Caco-2 (cell line): Measurements from ENCODE around the gene FOXF1. TPM values are rescaled to one million over a fixed set of nuclear protein-coding genes. Genes with fewer than 3 reads are reported as not detected.

Experiments used
- BruUV-seq: library from RNA; stranded (reverse); fragments of 400-500 nt; replicated peaks from 2 replicates; lab custom pipeline; 2021; lab: Mats Ljungman, UMichigan
- CTCF ChIA-PET: fragments of 300-600 bp; sonication (Branson Sonifier 250); formaldehyde crosslinking; loops from one replicate; lab custom pipeline; 2022; ENCODE audit warnings: antibody characterized with exemption; lab: Charles Lee
- POLR2A ChIA-PET: fragments of 300-600 bp; sonication (Branson Sonifier 250); formaldehyde crosslinking; loops from one replicate; lab custom pipeline; 2022; ENCODE audit warnings: antibody characterized with exemption; lab: Charles Lee
- DNase-seq, 2 experiments: peaks; one replicate each; pipeline versions ENCODE4 v3.0.0 to v3.0.0-alpha.2; 2020 to 2022
- H3K27me3 ChIP-seq: replicated peaks from 2 replicates; pipeline ENCODE4 v1.6.0; 2011; ENCODE audit warnings: low read length; ENCODE audit not compliant: control insufficient read depth, insufficient read depth
- H3K36me3 ChIP-seq: 2 replicates; pipeline ENCODE4 v1.5.1; 2011; ENCODE audit warnings: low read length; ENCODE audit not compliant: control insufficient read depth, insufficient read depth
- H3K4me1 ChIP-seq: fragments of 250-450 bp; sonication (Bioruptor Pico); 2 replicates; pipeline ENCODE4 v1.5.1; 2020; ENCODE audit warnings: mild to moderate bottlenecking
- H3K4me3 ChIP-seq: 2 replicates; pipeline ENCODE4 v1.5.1; 2011; ENCODE audit warnings: low read depth, mild to moderate bottlenecking, control low read depth, low read length
- H3K9me3 ChIP-seq: fragments of 250-450 bp; sonication (Bioruptor Pico); 2 replicates; pipeline ENCODE4 v1.5.1; 2020; ENCODE audit warnings: mild to moderate bottlenecking, moderate library complexity
- H3K27ac Mint-ChIP-seq: one replicate; pipeline ENCODE4 v1.8.0; 2022; ENCODE audit warnings: mixed read lengths; ENCODE audit not compliant: unreplicated experiment
- H3K27me3 Mint-ChIP-seq: one replicate; pipeline ENCODE4 v1.8.0; 2022; ENCODE audit warnings: mixed read lengths; ENCODE audit not compliant: insufficient read depth, unreplicated experiment
- H3K36me3 Mint-ChIP-seq: one replicate; pipeline ENCODE4 v1.8.0; 2022; ENCODE audit warnings: mild to moderate bottlenecking, mixed read lengths; ENCODE audit not compliant: insufficient read depth, unreplicated experiment
- H3K4me1 Mint-ChIP-seq: one replicate; pipeline ENCODE4 v1.8.0; 2022; ENCODE audit warnings: low read depth, mixed read lengths; ENCODE audit not compliant: unreplicated experiment
- H3K4me3 Mint-ChIP-seq: one replicate; pipeline ENCODE4 v1.8.0; 2022; ENCODE audit warnings: mild to moderate bottlenecking, moderate library complexity, mixed read lengths; ENCODE audit not compliant: unreplicated experiment
- H3K9me3 Mint-ChIP-seq: one replicate; pipeline ENCODE4 v1.8.0; 2022; ENCODE audit warnings: mixed read lengths; ENCODE audit not compliant: unreplicated experiment
- intact Hi-C: fragments of 100-400 bp; cut with micrococcal nuclease; formaldehyde crosslinking; loops from one replicate; pipeline ENCODE4 v1.10.0; 2022; ENCODE audit not compliant: unreplicated experiment
- total RNA-seq: library from RNA; stranded (reverse); gene quantifications from 2 replicates; pipeline ENCODE4 v1.2.3, GENCODE V29; 2022
- TF ChIP-seq, protein P1 (sequence below), 2 experiments: fragments of 200-600 bp in 1 of 2; IDR thresholded peaks; 1 replicate in 1 of 2; 2 replicates in 1 of 2; pipeline versions ENCODE4 v1.5.1 to v1.8.0; 2011 to 2022; ENCODE audit warnings: antibody characterized with exemption in 1 of 2, control low read depth in 1 of 2, inconsistent platforms in 1 of 2, low read depth in 1 of 2, low read length in 1 of 2, mild to moderate bottlenecking in 1 of 2, moderate library complexity in 1 of 2; ENCODE audit not compliant: insufficient read depth in 1 of 2, severe bottlenecking in 1 of 2, unreplicated experiment in 1 of 2

The FOXF1 gene
- total RNA-seq, 1 experiment from 2014 or later = 0.09 TPM

DNA sequence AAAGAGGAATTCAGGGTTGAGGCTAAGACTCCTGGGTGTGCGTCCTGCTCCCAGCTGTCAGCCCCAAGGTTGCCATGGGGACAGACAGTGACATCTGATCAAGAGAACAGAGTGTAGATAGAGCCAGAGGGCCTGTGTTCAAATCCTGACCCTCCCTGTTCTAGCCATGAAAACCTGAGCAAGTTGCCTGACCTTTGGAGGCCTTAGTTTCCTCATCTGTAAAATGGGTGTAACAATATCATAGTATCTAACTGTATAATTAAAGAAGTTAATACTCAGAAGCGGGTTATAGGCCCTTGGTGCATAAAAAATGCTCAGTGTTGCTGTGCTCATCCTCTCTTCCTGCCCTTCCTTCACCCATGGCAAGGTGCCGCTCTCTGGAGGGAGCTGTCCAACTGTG is 28.7 kb upstream of the FOXF1 start:
- ChIA-PET POLR2A (no interaction called here), CTCF (no interaction called here)
- intact Hi-C loops = no loop called here
- no peaks in the 10 kb centered on the region for H3K36me3 ChIP-seq
- no peak overlapping the region for H3K4me3 ChIP-seq
- H3K27ac Mint-ChIP-seq = no peak overlapping the region
- H3K4me3 Mint-ChIP-seq = no peak overlapping the region
- H3K27me3 Mint-ChIP-seq = peaks cover 25% of the 10 kb centered on the region
- no TSS peak for BruUV-seq
- H3K9me3 Mint-ChIP-seq = peaks cover 12% of the 10 kb centered on the region
- no peaks in the 10 kb centered on the region for H3K36me3 Mint-ChIP-seq
- no peaks in the 10 kb centered on the region for H3K4me1 ChIP-seq
- H3K27me3 ChIP-seq = 0 out of 2 replicates have a peak, but pooled peaks cover 2% of the 10 kb centered on the region
- H3K9me3 ChIP-seq = peaks cover 12% of the 10 kb centered on the region
- TF ChIP-seq, protein P1, sequence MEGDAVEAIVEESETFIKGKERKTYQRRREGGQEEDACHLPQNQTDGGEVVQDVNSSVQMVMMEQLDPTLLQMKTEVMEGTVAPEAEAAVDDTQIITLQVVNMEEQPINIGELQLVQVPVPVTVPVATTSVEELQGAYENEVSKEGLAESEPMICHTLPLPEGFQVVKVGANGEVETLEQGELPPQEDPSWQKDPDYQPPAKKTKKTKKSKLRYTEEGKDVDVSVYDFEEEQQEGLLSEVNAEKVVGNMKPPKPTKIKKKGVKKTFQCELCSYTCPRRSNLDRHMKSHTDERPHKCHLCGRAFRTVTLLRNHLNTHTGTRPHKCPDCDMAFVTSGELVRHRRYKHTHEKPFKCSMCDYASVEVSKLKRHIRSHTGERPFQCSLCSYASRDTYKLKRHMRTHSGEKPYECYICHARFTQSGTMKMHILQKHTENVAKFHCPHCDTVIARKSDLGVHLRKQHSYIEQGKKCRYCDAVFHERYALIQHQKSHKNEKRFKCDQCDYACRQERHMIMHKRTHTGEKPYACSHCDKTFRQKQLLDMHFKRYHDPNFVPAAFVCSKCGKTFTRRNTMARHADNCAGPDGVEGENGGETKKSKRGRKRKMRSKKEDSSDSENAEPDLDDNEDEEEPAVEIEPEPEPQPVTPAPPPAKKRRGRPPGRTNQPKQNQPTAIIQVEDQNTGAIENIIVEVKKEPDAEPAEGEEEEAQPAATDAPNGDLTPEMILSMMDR (IDR thresholded peaks at IDR 0.05; ENCODE audit: insufficient read depth in 1 of 2, low read depth in 1 of 2, low read length in 1 of 2, severe bottlenecking in 1 of 2, unreplicated experiment in 1 of 2) = no peak
- DNase-seq = no peak
- peaks cover 6% of the 10 kb centered on the region for H3K4me1 Mint-ChIP-seq

DNA sequence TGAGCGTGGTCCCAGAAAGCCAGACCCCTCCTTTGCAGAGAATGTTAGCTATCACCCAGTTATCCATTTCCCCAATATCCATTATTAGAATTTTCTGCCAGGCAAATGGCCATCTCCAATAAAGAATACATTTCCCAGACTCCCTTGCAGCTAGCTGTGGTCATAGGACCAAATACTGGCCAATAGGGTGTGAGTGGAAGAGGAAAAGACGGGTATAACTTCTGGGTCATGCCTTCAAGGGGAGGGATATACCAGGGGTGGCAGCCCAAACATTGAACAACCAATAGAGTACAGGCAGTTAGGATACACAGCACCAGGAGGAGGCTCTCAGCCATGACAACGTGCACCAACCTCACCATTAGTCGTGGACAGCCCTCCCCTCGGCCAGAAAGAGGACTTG is 26.1 kb upstream of the FOXF1 start:
- CTCF ChIA-PET = no interaction called here
- no peak overlapping the region for H3K4me3 ChIP-seq
- intact Hi-C loops = no loop called here

DNA sequence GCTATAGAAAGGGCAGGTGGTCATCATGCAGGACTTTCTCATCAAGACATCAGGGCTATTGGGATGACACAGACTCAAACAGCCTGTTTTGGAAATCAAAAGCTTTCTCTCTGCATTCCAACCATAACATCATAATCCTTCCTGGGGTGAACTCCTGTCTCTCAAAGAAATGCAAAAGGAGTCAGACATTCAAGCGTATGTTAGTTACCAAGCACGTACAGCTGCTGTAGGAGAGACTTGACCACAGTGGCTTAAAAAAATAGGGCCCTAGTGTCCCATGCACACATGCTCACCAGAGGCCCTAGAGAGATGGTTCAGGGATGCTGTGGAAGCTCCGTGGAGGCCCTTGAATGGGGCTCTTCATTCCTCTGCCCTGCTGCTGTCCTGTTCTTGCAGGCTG is 24.6 kb upstream of the FOXF1 start:
- H3K27me3 ChIP-seq = no peaks in the 10 kb centered on the region
- no TSS peak for BruUV-seq
- DNase-seq = no peak
- Mint-ChIP-seq H3K27ac (no peak overlapping the region), H3K4me3 (no peak overlapping the region), H3K36me3 (no peaks in the 10 kb centered on the region), H3K27me3 (peaks cover 14% of the 10 kb centered on the region), H3K4me1 (no peaks in the 10 kb centered on the region), H3K9me3 (peaks cover 12% of the 10 kb centered on the region)
- CTCF ChIA-PET = no interaction called here
- POLR2A ChIA-PET = no interaction called here
- no peaks in the 10 kb centered on the region for H3K4me1 ChIP-seq
- no peak overlapping the region for H3K4me3 ChIP-seq
- peaks cover 12% of the 10 kb centered on the region for H3K9me3 ChIP-seq
- intact Hi-C loops = no loop called here
- no peaks in the 10 kb centered on the region for H3K36me3 ChIP-seq
- TF ChIP-seq, protein P1 (IDR thresholded peaks at IDR 0.05; ENCODE audit: insufficient read depth in 1 of 2, low read depth in 1 of 2, low read length in 1 of 2, severe bottlenecking in 1 of 2, unreplicated experiment in 1 of 2) = no peak

More for the DNA sequence above, 26.1 kb upstream of the FOXF1 start:
- H3K4me3 Mint-ChIP-seq = no peak overlapping the region
- H3K36me3 ChIP-seq = no peaks in the 10 kb centered on the region
- POLR2A ChIA-PET = no interaction called here
- BruUV-seq = no TSS peak
- H3K27me3 Mint-ChIP-seq = peaks cover 14% of the 10 kb centered on the region
- peaks cover 12% of the 10 kb centered on the region for H3K9me3 Mint-ChIP-seq
- no peaks in the 10 kb centered on the region for H3K36me3 Mint-ChIP-seq
- H3K9me3 ChIP-seq = peaks cover 12% of the 10 kb centered on the region
- TF ChIP-seq, protein P1 (IDR thresholded peaks at IDR 0.05; ENCODE audit: insufficient read depth in 1 of 2, low read depth in 1 of 2, low read length in 1 of 2, severe bottlenecking in 1 of 2, unreplicated experiment in 1 of 2) = no peak
- no peaks in the 10 kb centered on the region for H3K4me1 ChIP-seq
- no peaks in the 10 kb centered on the region for H3K27me3 ChIP-seq
- H3K4me1 Mint-ChIP-seq = no peaks in the 10 kb centered on the region
- no peak overlapping the region for H3K27ac Mint-ChIP-seq
- DNase-seq = no peak
